Caki2 (cell line): ENCODE measurements around the gene ZBTB45. TPM values are rescaled to one million over a fixed set of nuclear protein-coding genes. Genes with fewer than 3 reads are reported as not detected.
"Not testable (repeated sequence)": the region's sequence is repeated elsewhere in the genome, so short reads cannot be mapped to it uniquely, and the experiment has no call there.

Source experiments
- DNase-seq: peaks from one replicate; pipeline ENCODE4 v3.0.0-alpha.2; 2015; ENCODE audit warnings: low read depth
- in situ Hi-C: cut with HindIII; loops from 2 replicates; pipeline ENCODE4 v1.10.0; 2016; ENCODE audit warnings: low sequenced_read_pairs, low pct_unique_long_range_greater_than_20kb, mixed read lengths
- total RNA-seq: library from RNA; depleted of rRNA; stranded (reverse); fragments of >200 nt; shearing (Covaris generic); gene quantifications from 2 replicates; pipeline ENCODE4 v1.2.3, GENCODE V29; 2014; ENCODE audit warnings: low replicate concordance

Gene ZBTB45
- total RNA-seq, 1 experiment from 2014 or later, result 8.9 TPM

DNA sequence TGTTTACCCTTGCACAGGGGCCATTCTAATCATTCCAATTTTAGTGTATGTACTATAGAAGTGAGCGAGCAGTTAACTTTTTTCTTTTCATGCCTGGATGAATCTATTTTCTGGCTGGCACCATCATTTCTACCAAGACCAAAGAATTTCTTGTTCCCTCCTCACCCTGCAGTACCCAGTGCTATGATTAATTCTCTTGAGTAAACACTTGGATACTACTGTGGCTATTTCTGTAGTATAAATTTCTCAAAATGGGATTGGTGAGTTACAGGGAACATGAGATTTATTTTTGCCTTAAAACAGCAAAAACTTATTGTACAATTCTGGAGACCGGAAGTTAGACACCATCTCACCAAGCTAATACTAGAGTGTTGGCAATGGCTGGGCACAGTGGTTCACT, 35.8 kb downstream of the ZBTB45 start:
- in situ Hi-C loops, result no loop called here
- DNase-seq, result no peak

DNA sequence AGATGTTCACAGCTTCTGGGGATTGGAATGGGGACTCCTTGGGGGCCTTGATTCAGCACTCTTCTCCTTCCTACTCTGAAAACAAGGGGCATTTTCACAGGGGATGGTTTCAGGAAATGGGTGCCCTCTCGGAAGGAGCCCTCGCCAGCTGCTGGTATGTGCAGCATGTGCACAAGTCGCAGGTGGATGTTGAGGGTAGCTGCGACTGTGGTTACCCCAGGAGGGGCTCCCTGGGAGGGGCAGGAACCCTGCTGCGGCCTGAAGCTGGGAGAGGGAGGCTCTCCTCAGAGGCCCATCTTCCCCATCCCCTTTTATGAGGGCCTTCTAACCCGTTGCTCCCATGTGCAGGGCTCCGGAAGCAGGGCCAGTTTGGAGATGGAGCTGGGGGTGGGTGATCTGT, 37.2 kb downstream of the ZBTB45 start:
- DNase-seq, result no peak
- in situ Hi-C loops, result no loop called here

DNA sequence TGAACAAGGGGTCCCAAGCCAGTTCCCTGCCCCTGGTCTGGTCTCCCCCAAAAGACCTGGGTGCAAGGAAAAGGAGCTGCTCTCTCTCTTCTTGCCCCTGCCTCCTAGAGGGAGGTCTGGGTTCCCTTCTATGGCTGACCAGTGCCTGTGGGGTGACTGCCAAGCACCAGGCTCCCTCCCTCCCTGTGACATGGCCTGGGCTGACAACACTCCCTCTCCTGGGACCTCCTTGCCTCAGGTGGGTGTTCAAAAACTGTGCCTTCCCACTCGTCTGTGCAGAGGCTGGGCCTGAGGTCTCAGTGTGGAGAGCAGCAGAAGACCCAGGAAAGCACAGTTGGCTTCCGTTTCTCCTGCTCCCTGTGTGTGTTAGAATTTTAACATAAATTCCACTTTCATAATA, 38.8 kb downstream of the ZBTB45 start:
- DNase-seq, result no peak
- in situ Hi-C loops, result no loop called here

DNA sequence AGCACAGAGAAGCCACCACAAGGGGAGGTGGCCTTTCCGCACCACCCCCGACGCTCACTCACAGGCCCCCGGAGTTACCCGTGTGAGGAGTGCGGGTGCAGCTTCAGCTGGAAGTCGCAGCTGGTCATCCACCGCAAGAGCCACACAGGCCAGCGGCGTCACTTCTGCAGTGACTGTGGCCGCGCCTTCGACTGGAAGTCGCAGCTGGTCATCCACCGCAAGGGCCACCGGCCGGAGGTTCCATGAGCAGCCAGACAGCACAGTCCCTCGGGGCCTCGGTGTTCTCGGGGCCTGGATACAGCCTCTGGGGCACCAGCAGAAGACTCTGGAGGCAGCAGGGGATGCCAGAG, 39.2 kb downstream of the ZBTB45 start:
- DNase-seq, result no peak
- in situ Hi-C loops, result no loop called here

DNA sequence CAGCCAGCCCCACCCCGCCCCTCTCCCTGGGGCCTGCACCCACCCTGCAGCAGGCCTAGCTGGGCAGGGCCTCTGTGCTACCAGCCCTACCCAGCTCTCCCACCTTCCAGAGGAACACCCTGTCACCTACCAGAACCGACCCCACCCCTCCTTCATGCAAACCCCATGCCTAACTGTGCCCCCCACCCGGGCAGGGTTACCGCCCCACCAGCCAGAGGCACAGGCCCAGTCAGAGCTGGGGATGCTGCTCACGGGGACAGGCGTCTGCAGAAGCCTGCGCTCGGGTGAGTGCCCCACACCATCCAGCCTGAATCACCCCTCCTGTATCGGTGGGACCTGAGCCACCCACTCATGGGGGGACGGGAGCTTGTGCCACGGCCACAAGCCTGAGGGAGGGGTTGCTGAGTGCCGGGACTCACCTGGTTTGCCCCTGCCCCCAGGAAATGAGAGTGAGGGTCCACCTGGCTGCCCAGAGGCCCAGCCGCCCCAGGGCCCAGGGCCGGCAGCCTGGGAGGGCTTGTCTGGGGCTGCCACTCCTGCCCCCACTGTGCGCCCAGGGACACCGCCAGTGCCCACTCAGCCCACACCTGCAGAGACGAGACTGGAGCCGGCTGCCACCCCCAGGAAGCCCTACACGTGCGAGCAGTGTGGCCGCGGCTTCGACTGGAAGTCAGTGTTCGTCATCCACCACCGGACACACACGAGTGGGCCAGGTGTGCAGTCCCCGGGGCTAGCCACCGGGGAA, 39.7 kb downstream of the ZBTB45 start:
- DNase-seq, result no peak
- in situ Hi-C loops, result no loop called here

DNA sequence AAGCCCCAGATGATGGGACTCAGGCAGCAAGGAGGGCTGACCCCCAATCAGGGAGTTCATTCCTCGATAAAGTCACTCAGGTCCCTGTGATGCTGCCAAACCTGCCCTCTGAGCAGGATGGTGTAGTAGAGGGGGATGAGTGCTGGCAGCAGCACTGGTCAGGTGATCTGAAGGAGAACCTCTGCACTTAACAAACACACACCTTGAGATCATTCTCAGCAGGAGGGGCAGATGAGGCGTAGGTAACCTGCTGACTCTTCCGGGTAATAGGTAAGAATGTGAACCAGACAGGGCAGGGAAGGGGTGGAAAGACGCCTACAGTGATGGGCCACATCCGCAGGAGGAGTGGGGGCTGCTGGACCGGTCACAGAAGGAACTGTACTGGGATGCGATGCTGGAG, 40.3 kb downstream of the ZBTB45 start:
- in situ Hi-C loops, result no loop called here
- DNase-seq, result no peak

DNA sequence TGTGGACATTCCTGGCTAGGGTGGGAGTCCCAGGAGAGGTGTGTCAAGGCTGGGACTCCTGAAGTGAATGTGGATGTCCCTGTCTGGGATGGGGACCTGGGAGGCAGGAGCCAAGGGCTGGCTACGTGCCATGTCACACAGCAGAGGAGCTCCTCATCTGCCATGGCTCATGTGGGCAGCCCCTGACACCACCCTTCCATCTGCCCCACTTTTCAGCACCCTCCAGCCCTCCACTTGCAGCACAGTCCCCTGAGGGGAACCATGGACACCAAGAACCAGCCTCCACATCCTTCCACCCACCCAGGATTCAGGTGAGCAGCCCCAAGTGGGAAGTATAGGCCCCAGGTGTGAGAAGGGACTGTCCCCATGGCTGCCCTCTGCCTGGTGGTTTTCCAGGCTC, 41.7 kb downstream of the ZBTB45 start:
- in situ Hi-C loops, result no loop called here
- DNase-seq, result no peak

DNA sequence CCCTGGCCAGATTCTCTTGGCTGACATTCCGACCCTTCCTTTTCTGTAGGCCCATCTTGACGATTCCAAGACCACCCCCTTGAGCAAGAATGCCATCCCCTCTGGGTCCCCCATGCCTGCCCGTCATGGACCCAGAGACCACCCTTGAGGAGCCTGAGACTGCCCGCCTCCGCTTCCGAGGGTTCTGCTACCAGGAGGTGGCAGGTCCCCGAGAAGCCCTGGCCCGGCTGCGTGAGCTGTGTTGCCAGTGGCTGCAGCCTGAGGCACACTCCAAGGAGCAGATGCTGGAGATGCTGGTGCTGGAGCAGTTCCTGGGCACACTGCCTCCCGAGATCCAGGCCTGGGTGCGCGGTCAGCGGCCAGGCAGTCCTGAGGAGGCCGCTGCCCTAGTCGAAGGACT, 42.5 kb downstream of the ZBTB45 start:
- in situ Hi-C loops, result no loop called here
- DNase-seq, result no peak

DNA sequence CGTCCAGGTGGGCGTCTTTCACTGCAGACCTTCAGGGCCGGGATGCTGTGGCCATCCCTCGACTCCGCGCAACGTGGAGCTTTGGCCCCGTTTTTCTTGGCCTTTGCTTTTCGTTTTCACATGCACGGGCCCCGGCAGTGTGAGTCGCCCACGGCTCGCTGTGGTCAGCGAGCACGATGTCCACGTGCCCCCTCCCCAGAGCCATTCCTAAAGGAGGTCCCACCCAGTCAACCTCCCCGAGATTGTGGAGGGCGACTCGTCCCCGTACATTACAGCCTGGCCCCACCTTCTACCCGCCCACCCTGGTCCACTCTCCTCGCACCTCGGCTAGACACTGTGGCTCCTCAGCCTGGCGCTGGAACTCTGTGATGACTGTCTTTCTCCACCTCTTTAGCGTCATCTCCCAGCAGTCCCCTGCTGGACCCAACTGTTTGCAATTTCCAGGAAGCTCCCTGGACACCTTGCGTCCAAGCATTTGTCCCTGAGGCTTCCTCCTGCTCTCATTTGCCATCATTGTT, 43.1 kb downstream of the ZBTB45 start:
- peak; percentile 13 for DNase-seq
- in situ Hi-C loops, result no loop called here

DNA sequence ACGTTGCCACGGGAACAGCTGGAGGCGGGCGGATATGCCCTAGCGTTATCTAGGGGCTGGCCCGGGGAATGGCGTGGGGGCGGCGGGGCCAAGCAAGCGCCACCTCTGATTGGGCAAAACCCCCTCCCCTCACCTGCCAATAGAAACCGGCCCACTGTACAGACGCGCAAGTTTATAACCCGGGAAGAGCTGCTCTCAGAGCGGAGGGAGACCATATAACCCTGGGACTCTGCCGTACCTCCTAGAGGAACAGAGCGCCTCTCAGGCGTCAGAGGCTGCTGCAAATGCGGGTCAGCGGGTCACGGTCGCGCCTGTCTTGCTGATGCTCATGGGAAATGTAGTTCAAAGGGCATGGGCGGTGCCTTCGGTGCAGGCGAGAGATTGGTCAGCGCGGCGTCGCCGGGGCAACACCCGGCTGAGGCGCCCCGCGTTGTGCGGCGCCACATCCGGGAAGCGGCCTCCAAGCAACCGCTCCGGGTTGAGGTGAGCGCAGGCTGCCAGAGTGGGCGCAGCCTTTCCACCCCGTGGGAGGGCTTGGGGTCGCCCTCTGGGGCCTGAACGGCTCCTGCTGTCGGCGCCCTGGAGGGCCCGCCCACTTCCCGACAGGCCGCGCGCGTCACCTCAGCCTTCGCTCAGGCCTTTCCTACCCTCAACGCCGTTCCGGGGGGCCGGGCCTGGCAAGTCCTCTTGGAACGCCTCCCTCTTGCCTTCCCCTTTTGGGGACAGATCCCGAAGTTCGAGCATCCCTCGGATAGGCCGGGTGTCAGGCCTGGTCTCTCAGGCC, 43.7 kb downstream of the ZBTB45 start, which contains the start of gene ZNF446:
Gene ZNF446, plus strand, starts transcription at position 639 of the 784 bp plus-strand sequence. CDS start 867 bp downstream, outside the sequence.
- DNase-seq, result peak; percentile 98
- in situ Hi-C loops, result no loop called here

DNA sequence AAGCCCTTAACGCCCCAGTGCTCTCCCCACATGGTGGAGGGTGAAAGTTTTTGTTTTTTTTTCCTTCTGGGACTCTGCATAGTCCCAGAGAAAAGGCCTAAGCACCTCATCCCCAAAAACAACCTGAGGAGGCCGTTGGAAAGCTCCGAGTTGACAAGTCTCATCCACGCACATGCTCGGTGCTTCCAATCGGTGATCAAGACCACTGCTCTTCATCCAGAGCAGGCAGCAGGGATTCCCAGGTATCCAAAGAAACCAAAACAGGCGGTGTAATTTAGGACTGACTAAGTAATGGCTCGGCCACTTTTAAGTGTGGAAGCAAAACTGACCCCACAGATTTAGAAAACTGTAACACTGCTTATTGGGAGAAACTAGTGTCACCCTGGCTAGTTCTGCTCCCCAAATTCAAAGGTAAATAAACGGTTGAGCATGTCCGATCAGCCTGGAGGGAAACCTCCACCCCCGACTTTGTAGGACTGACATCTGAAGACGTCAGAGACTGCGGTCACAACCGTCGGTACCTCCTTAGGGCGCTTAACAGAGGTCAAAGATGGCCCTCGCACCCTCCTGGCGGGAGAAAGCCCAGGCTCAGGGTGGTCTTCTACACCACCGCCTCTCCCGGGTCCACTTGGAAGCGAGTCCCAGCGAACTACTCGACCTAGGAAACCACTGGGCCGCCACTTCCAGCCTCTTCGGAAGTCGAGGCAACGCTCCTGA, 44.5 kb downstream of the ZBTB45 start:
- in situ Hi-C loops, result no loop called here
- DNase-seq, result no peak

DNA sequence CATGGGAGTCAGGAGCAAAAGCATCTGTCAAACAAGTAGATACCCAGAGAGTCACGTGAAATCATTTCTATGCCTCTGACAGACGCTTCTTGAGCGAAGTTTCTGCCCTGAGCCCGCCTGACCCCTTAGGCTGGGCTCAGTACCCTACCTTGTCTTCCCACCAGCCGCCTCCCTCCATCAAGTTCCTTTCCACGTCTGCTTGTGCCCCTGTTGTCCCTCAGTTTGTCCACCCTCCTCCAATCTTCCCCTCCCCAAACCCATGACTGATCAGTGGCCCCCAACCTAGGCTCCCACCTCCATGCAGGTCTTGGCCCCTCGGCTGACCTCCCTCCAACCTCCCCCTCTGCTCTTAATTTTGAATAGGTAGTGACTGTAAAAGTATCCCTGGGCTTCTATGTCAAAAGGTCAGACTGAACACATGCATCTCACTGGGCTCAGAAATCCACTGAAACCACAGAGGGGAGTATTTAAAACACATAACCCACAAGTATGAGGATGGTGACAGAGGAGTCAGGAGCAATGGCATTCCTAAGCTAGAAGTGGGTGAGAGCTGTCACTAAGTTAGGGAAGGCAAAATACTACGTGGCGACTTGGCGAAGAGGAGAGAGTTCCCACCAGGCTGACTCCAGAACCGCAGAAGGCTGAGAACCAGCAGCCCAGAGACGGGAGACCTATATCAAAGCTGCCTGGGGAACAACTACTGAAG, 45.2 kb downstream of the ZBTB45 start:
- in situ Hi-C loops, result no loop called here
- DNase-seq, result no peak

DNA sequence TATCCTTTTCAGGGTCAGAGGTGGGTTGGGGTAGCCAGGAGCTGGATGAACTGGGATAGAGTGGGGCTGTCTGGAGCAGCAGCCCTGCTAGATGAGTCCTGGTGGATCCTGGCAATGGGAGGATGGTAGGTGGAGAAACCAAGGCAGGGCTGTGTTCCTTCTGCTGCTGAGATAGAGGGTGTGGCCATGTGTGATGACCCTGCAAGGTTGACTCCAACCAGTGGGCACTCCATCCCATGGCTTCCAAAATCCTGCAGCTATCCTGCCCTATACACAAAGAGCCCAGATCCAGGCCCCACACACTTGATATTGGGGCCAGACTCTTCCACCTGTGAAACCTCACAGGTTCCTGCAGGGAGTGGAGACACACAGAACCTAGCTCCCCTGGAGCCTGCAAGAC, 45.8 kb downstream of the ZBTB45 start:
- no peak for DNase-seq
- in situ Hi-C loops, result no loop called here

DNA sequence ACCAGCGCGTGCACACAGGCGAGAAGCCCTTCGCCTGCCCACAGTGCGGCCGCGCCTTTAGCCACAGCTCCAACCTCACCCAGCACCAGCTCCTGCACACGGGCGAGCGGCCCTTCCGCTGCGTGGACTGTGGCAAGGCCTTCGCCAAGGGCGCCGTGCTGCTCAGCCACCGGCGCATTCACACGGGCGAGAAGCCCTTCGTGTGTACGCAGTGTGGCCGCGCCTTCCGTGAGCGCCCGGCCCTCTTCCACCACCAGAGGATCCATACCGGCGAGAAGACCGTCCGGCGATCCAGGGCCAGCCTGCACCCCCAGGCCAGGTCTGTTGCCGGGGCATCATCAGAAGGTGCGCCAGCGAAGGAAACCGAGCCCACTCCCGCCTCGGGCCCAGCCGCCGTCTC, 47.9 kb downstream of the ZBTB45 start:
- in situ Hi-C loops, result no loop called here
- no peak for DNase-seq

DNA sequence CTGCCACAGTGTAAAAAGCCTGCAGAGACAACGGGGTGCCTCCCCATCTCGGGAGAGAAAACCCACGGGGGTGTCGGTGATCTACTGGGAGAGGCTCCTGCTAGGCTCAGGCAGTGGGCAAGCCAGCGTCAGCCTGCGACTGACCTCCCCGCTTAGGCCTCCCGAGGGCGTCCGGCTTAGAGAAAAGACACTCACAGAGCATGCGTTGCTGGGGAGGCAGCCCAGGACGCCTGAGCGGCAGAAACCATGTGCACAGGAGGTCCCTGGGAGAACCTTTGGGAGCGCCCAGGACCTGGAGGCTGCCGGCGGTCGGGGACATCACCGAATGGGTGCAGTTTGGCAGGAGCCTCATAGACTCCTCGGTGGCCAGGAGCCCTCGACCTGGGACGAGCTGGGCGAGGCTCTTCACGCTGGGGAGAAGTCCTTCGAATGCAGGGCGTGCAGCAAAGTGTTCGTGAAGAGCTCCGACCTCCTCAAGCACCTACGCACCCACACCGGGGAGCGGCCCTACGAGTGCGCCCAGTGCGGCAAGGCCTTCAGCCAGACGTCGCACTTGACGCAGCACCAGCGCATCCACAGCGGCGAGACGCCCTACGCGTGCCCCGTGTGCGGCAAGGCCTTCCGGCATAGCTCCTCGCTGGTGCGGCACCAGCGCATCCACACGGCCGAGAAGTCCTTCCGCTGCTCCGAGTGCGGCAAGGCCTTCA, 48.6 kb downstream of the ZBTB45 start:
- DNase-seq, in situ Hi-C loops: not testable (repeated sequence)

DNA sequence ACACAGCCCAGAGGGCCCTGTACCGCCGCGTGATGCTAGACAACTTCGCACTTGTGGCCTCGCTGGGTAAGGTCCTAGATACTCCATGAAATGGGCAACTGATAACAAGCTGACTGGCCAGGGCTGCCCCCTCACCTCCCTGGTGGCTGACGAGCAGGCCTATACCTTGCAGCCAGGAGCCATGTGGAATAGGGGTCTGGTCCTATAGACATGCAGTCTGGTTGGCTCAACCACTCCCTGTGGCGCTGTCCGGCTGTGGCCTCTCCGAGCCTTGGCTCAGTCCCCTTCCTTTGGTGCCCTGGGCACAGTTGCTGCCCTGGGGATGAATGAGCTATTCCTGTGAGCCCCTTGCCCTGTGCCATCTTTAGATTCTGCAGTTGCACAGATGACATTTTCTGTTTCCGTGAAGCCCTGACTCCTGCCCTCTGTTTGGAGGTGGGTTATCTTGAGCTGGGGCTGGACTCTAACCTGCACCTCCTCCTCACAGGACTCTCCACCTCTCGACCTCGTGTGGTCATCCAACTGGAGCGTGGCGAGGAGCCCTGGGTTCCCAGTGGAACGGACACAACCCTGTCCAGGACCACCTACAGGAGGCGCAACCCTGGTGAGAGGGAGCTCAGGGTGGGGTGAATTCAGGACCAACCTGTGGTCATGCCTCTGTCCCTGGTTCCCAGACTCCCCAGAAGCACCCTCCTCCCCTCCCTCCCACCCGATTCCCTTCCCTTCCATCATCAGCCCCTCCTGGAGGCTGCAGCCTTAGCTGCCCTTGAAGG, 50.2 kb downstream of the ZBTB45 start:
- in situ Hi-C loops, result no loop called here
- DNase-seq, result no peak

DNA sequence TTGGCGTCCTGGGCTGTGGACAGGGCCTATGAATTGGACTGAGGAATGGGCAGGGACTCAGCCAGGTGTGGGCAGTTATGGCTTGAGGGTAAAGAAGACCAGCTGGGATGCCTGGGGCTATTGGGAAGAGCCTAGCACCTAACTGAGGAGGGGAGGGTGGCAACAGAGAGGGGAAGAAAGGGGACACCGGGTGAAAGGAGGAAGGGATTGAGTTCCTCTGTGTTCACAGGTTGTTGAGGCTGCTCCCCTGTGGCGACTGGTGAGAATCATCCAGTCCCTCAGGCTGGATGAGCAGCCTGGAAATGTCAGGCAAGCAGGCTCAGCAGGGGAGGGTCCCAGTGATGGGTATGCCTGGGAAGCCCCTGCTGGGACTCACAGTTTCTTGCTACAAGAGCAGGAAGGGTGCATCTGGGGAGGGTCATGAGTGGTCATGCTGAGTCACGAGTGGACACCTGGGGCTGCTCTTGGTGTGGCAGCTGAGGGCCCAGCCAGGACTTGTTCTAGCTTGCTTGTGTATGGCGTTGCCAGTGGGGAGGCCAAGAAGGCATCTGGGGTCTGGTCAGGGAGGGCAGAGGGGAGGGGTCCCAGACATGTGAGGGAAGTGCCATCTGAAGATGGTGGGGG, 51.3 kb downstream of the ZBTB45 start:
- no peak for DNase-seq
- in situ Hi-C loops, result no loop called here
